GM23338 (cell line): ENCODE measurements around the gene CD82. TPM values are rescaled to one million over a fixed set of nuclear protein-coding genes. Genes with fewer than 3 reads are reported as not detected.

Experiments used
- ATAC-seq: fragments of 200-7000 bp; cut with Tn5 transposase; 3 replicates; pipeline ENCODE4 v1.9.1; 2020
- DNase-seq: peaks from one replicate; pipeline ENCODE4 v3.0.0-alpha.2; 2015; ENCODE audit warnings: low spot score
- H2AFZ ChIP-seq: fragments of 200-600 bp; sonication (generic); 2 replicates; pipeline ENCODE4 v1.8.0; 2016; ENCODE audit warnings: antibody characterized with exemption, mild to moderate bottlenecking, moderate library complexity
- H3F3A ChIP-seq: fragments of 200-600 bp; sonication (generic); replicated peaks from 2 replicates; pipeline ENCODE4 v1.8.0; 2017; ENCODE audit warnings: antibody characterized with exemption, mixed run types, low read depth
- H3K27ac ChIP-seq: fragments of 200-600 bp; sonication (generic); 2 replicates; pipeline ENCODE4 v1.6.1; 2016; ENCODE audit warnings: low read depth
- H3K27me3 ChIP-seq: fragments of 200-600 bp; sonication (generic); 2 replicates; pipeline ENCODE4 v1.8.0; 2016; ENCODE audit warnings: mild to moderate bottlenecking, mixed run types, moderate library complexity; ENCODE audit not compliant: insufficient read depth
- H3K36me3 ChIP-seq: fragments of 200-600 bp; sonication (generic); 2 replicates; pipeline ENCODE4 v1.8.0; 2016; ENCODE audit warnings: mild to moderate bottlenecking; ENCODE audit not compliant: insufficient read depth
- H3K4me1 ChIP-seq: fragments of 200-600 bp; sonication (generic); 2 replicates; pipeline ENCODE4 v1.8.0; 2016; ENCODE audit warnings: mild to moderate bottlenecking, moderate library complexity; ENCODE audit not compliant: insufficient read depth
- H3K4me2 ChIP-seq: fragments of 200-600 bp; sonication (generic); 2 replicates; pipeline ENCODE4 v1.7.1; 2017; ENCODE audit warnings: mixed run types
- H3K4me3 ChIP-seq: fragments of 200-600 bp; sonication (generic); 2 replicates; pipeline ENCODE4 v1.6.1; 2016; ENCODE audit warnings: mixed run types
- H3K79me2 ChIP-seq: fragments of 200-600 bp; sonication (generic); replicated peaks from 2 replicates; pipeline ENCODE4 v1.8.0; 2017; ENCODE audit warnings: mild to moderate bottlenecking; ENCODE audit not compliant: insufficient read depth
- H3K9me2 ChIP-seq: fragments of 200-600 bp; sonication (generic); 2 replicates; pipeline ENCODE4 v1.8.0; 2017; ENCODE audit not compliant: insufficient read depth
- H4K20me1 ChIP-seq: fragments of 200-600 bp; sonication (generic); replicated peaks from 2 replicates; pipeline ENCODE4 v1.8.0; 2017; ENCODE audit warnings: mild to moderate bottlenecking; ENCODE audit not compliant: insufficient read depth
- H3K27ac Mint-ChIP-seq: 2 replicates; pipeline ENCODE4 v1.8.0; 2020; ENCODE audit warnings: inconsistent platforms, mild to moderate bottlenecking, moderate library complexity, mixed read lengths
- H3K27me3 Mint-ChIP-seq: 3 replicates; pipeline ENCODE4 v1.8.0; 2022; ENCODE audit warnings: low read depth, mild to moderate bottlenecking, moderate library complexity, mixed read lengths, inconsistent platforms; ENCODE audit not compliant: insufficient read depth, poor library complexity
- H3K36me3 Mint-ChIP-seq: 3 replicates; pipeline ENCODE4 v1.8.0; 2021; ENCODE audit warnings: low read depth, mild to moderate bottlenecking, inconsistent platforms, moderate library complexity, mixed read lengths
- H3K4me1 Mint-ChIP-seq: 3 replicates; pipeline ENCODE4 v1.8.0; 2020; ENCODE audit warnings: mild to moderate bottlenecking, inconsistent platforms, mixed read lengths
- H3K4me3 Mint-ChIP-seq: 3 replicates; pipeline ENCODE4 v1.8.0; 2021; ENCODE audit warnings: moderate library complexity, mild to moderate bottlenecking, inconsistent platforms, mixed read lengths
- H3K9me3 Mint-ChIP-seq: 3 replicates; pipeline ENCODE4 v1.8.0; 2020; ENCODE audit warnings: moderate library complexity, mild to moderate bottlenecking, inconsistent platforms, mixed read lengths
- CREB1 ChIP-seq: fragments of 250-450 bp; sonication (Bioruptor Pico); IDR thresholded peaks from 2 replicates; pipeline ENCODE4 v1.5.0; 2020; ENCODE audit warnings: low read depth, mild to moderate bottlenecking, moderate library complexity
- CTCF ChIP-seq, 2 experiments: fragments of 200-600 bp in 1 of 2; sonication (generic) in 1 of 2; conservative IDR thresholded peaks; 2 replicates each; pipeline versions ENCODE4 v1.5.1 to v1.6.1; 2016 to 2017; ENCODE audit warnings: antibody characterized with exemption in 2 of 2, low read depth in 2 of 2, mild to moderate bottlenecking in 2 of 2, moderate library complexity in 1 of 2
- ETS1 ChIP-seq: IDR thresholded peaks from 2 replicates; pipeline ENCODE4 v1.6.1; 2016; ENCODE audit warnings: antibody characterized with exemption
- EZH2 ChIP-seq: fragments of 200-600 bp; sonication (generic); IDR thresholded peaks from one replicate; pipeline ENCODE4 v1.8.0; 2017; ENCODE audit warnings: antibody characterized with exemption, mild to moderate bottlenecking, low read depth; ENCODE audit not compliant: unreplicated experiment
- EZH2phosphoT487 ChIP-seq: fragments of 200-600 bp; sonication (generic); IDR thresholded peaks from one replicate; pipeline ENCODE4 v1.8.1; 2018; ENCODE audit warnings: antibody characterized with exemption; ENCODE audit not compliant: unreplicated experiment
- JUNB ChIP-seq: IDR thresholded peaks from one replicate; pipeline ENCODE4 v1.6.1; 2016; ENCODE audit warnings: antibody characterized with exemption; ENCODE audit not compliant: unreplicated experiment
- NANOG ChIP-seq: IDR thresholded peaks from 2 replicates; pipeline ENCODE4 v1.6.1; 2016; ENCODE audit warnings: antibody characterized with exemption, borderline replicate concordance
- POLR2AphosphoS5 ChIP-seq: IDR thresholded peaks from 2 replicates; pipeline ENCODE4 v1.6.1; 2016; ENCODE audit warnings: antibody characterized with exemption, low read depth
- STAT1 ChIP-seq: IDR thresholded peaks from one replicate; pipeline ENCODE4 v1.6.1; 2016; ENCODE audit warnings: antibody characterized with exemption; ENCODE audit not compliant: unreplicated experiment
- ZNF331 ChIP-seq: fragments of 250-450 bp; sonication (Bioruptor Pico); IDR thresholded peaks from 2 replicates; pipeline ENCODE4 v1.5.0; 2020; ENCODE audit warnings: low read depth, mild to moderate bottlenecking, moderate library complexity
- polyA plus RNA-seq: library from polyadenylated mRNA; unstranded; fragments of >200 nt; fragmentation: Nextera tagmentation; extraction: Ambion mirVana; gene quantifications from 2 replicates; pipeline ENCODE4 v1.2.1, GENCODE V29; 2016
- total RNA-seq: library from RNA; depleted of rRNA; stranded (reverse); fragments of >200 nt; shearing (Covaris generic); gene quantifications from 2 replicates; pipeline ENCODE4 v1.2.3, GENCODE V29; 2014
- TF ChIP-seq, protein P1 (sequence below): fragments of 250-450 bp; sonication (Bioruptor Pico); IDR thresholded peaks from 2 replicates; pipeline ENCODE4 v1.5.0; 2020; ENCODE audit warnings: mild to moderate bottlenecking, moderate library complexity

The CD82 gene
- total and polyA plus RNA-seq, 2 experiments from 2014 or later = 4.4 to 4.9 TPM

DNA sequence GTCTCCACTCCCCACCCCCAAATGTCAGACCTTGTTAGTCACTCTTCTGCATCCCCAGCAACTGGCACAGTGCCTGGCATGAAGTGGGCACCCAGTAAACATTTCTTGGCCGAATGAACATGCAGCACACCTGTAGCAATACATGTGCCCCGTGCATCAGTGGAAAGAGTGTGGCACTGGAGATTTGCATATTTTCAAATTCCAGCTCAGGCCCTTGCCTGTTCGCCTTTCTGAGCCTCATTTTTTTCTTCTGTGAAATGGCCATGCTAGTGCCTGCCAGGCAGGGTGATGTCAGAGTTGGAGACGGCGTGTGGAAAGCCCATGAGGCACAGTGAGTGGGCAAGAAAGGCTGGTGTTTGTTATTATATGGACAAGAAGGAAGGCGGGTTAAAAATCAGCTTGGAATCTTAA, 38.7 kb downstream of the CD82 start:
- Histone ChIP-seq H3K4me1 (no peaks in the 10 kb centered on the region), H3K36me3 (no peaks in the 10 kb centered on the region), H3K9me2 (no peaks in the 10 kb centered on the region), H3K4me3 (no peak overlapping the region), H3F3A (no peaks in the 10 kb centered on the region), H3K79me2 (no peaks in the 10 kb centered on the region), H2AFZ (no peak overlapping the region), H3K4me2 (no peak overlapping the region), H3K27me3 (no peaks in the 10 kb centered on the region), H4K20me1 (no peaks in the 10 kb centered on the region), H3K27ac (no peak overlapping the region)
- Mint-ChIP-seq H3K4me3 (no peak overlapping the region), H3K9me3 (no peaks in the 10 kb centered on the region), H3K4me1 (peaks cover 10% of the 10 kb centered on the region), H3K27me3 (peaks cover 8% of the 10 kb centered on the region), H3K27ac (no peak overlapping the region), H3K36me3 (no peaks in the 10 kb centered on the region)
- no peak for TF ChIP-seq EZH2
- DNase-seq (no peak), ATAC-seq (no peak)

GRCh38 chr11:44605068-44605708, 39.7 kb downstream of the CD82 start:
- no peaks in the 10 kb centered on the region for H3K9me3 Mint-ChIP-seq
- H3K4me3 Mint-ChIP-seq = no peak overlapping the region
- H3K27ac Mint-ChIP-seq = no peak overlapping the region
- no peak overlapping the region for H3K27ac ChIP-seq
- H3K4me1 Mint-ChIP-seq = peaks cover 10% of the 10 kb centered on the region
- H3K27me3 ChIP-seq = no peaks in the 10 kb centered on the region
- no peaks in the 10 kb centered on the region for H3K36me3 Mint-ChIP-seq
- no peaks in the 10 kb centered on the region for H4K20me1 ChIP-seq
- DNase-seq = no peak
- no peaks in the 10 kb centered on the region for H3K4me1 ChIP-seq
- H3K36me3 ChIP-seq = no peaks in the 10 kb centered on the region
- H3K9me2 ChIP-seq = no peaks in the 10 kb centered on the region
- no peaks in the 10 kb centered on the region for H3K79me2 ChIP-seq
- ATAC-seq = no peak
- no peak overlapping the region for H3K4me3 ChIP-seq
- H3F3A ChIP-seq = no peaks in the 10 kb centered on the region
- peaks cover 10% of the 10 kb centered on the region for H3K27me3 Mint-ChIP-seq
- no peak overlapping the region for H3K4me2 ChIP-seq
- no peak overlapping the region for H2AFZ ChIP-seq
- TF ChIP-seq POLR2AphosphoS5 = no peak
- TF ChIP-seq JUNB = no peak
- no peak for TF ChIP-seq CTCF (conservative IDR thresholded peaks at IDR 0.05; ENCODE audit: low read depth in 2 of 2)
- no peak for TF ChIP-seq ETS1
- TF ChIP-seq, protein P1, sequence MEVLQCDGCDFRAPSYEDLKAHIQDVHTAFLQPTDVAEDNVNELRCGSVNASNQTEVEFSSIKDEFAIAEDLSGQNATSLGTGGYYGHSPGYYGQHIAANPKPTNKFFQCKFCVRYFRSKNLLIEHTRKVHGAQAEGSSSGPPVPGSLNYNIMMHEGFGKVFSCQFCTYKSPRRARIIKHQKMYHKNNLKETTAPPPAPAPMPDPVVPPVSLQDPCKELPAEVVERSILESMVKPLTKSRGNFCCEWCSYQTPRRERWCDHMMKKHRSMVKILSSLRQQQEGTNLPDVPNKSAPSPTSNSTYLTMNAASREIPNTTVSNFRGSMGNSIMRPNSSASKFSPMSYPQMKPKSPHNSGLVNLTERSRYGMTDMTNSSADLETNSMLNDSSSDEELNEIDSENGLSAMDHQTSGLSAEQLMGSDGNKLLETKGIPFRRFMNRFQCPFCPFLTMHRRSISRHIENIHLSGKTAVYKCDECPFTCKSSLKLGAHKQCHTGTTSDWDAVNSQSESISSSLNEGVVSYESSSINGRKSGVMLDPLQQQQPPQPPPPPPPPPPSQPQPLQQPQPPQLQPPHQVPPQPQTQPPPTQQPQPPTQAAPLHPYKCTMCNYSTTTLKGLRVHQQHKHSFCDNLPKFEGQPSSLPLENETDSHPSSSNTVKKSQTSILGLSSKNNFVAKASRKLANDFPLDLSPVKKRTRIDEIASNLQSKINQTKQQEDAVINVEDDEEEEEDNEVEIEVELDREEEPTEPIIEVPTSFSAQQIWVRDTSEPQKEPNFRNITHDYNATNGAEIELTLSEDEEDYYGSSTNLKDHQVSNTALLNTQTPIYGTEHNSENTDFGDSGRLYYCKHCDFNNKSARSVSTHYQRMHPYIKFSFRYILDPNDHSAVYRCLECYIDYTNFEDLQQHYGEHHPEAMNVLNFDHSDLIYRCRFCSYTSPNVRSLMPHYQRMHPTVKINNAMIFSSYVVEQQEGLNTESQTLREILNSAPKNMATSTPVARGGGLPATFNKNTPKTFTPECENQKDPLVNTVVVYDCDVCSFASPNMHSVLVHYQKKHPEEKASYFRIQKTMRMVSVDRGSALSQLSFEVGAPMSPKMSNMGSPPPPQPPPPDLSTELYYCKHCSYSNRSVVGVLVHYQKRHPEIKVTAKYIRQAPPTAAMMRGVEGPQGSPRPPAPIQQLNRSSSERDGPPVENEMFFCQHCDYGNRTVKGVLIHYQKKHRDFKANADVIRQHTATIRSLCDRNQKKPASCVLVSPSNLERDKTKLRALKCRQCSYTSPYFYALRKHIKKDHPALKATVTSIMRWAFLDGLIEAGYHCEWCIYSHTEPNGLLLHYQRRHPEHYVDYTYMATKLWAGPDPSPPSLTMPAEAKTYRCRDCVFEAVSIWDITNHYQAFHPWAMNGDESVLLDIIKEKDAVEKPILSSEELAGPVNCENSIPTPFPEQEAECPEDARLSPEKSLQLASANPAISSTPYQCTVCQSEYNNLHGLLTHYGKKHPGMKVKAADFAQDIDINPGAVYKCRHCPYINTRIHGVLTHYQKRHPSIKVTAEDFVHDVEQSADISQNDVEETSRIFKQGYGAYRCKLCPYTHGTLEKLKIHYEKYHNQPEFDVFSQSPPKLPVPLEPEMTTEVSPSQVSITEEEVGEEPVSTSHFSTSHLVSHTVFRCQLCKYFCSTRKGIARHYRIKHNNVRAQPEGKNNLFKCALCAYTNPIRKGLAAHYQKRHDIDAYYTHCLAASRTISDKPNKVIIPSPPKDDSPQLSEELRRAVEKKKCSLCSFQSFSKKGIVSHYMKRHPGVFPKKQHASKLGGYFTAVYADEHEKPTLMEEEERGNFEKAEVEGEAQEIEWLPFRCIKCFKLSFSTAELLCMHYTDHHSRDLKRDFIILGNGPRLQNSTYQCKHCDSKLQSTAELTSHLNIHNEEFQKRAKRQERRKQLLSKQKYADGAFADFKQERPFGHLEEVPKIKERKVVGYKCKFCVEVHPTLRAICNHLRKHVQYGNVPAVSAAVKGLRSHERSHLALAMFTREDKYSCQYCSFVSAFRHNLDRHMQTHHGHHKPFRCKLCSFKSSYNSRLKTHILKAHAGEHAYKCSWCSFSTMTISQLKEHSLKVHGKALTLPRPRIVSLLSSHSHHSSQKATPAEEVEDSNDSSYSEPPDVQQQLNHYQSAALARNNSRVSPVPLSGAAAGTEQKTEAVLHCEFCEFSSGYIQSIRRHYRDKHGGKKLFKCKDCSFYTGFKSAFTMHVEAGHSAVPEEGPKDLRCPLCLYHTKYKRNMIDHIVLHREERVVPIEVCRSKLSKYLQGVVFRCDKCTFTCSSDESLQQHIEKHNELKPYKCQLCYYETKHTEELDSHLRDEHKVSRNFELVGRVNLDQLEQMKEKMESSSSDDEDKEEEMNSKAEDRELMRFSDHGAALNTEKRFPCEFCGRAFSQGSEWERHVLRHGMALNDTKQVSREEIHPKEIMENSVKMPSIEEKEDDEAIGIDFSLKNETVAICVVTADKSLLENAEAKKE (CRISPR knock-in tag) = no peak
- no peak for TF ChIP-seq ZNF331 (CRISPR knock-in tag)
- no peak for TF ChIP-seq EZH2phosphoT487
- TF ChIP-seq STAT1 = no peak
- TF ChIP-seq CREB1 (CRISPR knock-in tag) = no peak
- no peak for TF ChIP-seq NANOG
